Erythroblast (primary cell): Measurements from ENCODE around the gene TRAPPC2L.

Experiments used
- DNase-seq, 2 experiments: peaks; one replicate each; lab custom pipeline; 2025; lab: John Stamatoyannopoulos, UW
- GATA1 ChIP-seq: IDR thresholded peaks from 2 replicates; pipeline ENCODE4 v1.6.1; 2011; ENCODE audit warnings: low read depth, mild to moderate bottlenecking, control low read depth, low read length, moderate library complexity
- POLR2A ChIP-seq: IDR thresholded peaks from 2 replicates; pipeline ENCODE4 v1.6.1; 2011; ENCODE audit warnings: mild to moderate bottlenecking, low read length

TRAPPC2L gene

DNA sequence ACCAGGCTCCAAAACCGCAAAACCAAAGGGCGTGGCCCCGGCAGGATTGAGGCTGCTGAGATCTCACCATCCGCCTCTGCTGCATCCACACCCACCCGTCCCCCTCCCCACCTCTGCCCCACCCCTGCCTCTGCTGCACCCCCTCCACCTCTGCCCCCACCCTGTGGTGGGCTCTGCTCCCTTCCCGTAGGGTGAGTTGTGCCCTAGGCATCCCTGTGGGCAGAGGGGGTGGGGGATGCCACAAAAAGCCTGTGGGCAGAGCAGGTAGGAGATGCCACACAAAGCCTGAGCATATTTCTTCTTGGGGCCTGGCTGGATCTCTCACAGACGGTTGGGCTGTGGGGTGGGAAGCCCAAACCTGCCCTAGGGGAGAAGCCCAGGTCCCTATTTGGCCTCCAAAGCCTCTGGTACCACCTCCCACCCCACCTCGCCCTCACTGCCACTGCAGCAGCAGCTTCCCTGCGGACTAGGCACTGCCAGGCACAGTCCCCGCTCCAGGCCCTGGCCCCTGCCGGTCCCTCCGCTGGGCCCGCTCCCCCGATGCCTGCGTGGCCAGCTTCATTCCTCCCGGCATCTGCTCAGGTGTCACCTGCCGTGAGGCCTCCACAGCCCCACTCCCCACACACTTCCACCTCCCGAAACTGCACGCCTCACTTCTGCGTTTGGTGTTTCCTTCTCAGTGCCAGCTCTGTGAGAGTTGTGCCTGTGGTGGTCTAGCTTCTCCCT lies 20.8 kb downstream of the TRAPPC2L start:
- no peak for DNase-seq
- TF ChIP-seq GATA1 (no peak), POLR2A (no peak)

DNA sequence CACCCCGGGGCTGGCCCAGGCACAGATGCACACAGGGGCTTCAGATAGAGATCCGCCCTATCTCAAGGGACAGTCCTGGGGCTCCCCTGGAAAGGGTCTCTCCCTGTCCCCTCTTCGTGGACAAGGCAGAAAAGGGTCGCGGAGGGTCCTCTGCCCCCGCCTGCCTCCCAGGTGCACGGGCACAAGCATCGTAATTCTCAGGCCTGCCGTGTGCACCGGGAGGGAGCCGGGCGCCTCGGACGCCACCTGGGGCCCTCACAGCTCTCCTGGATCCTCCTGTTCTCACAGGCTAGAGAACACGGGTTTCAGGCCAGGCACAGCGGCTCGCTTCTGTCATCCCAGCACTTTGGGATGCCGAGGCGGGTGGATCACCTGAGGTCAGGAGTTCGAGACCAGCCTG lies 21.4 kb downstream of the TRAPPC2L start:
- DNase-seq = no peak
- TF ChIP-seq POLR2A (no peak), GATA1 (no peak)

DNA sequence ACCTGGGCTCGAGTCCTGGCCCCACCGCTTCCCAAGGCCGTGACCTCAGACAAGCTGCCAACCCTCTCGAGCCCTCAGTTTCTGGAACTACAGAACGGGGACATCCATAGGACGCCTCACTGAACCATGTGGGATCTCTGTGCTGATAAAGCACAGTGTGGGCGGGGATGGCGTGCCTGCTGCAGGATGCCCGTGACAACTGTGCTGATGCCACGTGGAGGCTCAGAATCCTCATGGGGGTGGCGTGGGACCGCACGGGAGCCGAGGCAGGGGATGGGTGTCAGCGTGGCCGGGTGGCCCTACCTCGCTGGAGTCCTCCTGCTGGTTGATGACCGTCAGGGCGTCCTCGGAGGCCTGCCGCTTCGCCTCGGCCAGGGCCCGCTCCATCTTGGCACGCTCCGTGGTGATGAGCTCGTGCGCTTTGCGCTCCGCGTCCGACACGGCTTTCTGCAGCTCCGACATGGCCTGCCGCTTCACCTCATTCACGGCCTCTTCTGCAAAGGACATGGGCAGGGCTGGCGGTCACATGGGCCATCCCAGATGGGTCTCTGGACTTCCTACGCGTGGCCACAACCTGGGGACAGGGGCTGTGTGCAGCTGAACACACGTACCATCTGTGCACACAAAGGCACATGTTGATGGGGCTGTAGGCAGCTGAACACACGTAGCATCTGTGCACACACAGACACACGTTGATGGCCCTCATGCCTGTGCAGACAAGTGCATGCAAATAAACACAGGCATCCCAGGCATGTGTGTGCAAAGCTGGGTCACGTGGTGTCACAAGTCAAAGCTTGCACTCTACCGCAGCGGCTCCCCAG lies 22.2 kb downstream of the TRAPPC2L start:
- no peak for TF ChIP-seq GATA1
- TF ChIP-seq POLR2A = no peak

DNA sequence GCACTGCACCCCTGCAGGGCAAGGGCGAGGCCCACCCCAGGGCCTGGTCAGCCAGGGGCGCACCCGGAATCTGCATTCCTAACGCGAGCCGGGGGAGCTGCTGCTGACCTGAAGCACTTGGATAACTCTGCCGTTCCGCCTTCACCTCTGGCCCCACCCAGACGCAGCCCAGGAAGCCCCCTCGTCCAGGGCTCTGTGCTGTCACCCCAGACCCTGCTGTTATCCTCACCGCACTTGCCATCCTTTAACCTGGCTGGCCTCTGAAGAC lies 22.8 kb downstream of the TRAPPC2L start:
- DNase-seq = no peak
- TF ChIP-seq POLR2A (no peak), GATA1 (no peak)

More for the DNA sequence above, 22.2 kb downstream of the TRAPPC2L start:
- no peak for DNase-seq

DNA sequence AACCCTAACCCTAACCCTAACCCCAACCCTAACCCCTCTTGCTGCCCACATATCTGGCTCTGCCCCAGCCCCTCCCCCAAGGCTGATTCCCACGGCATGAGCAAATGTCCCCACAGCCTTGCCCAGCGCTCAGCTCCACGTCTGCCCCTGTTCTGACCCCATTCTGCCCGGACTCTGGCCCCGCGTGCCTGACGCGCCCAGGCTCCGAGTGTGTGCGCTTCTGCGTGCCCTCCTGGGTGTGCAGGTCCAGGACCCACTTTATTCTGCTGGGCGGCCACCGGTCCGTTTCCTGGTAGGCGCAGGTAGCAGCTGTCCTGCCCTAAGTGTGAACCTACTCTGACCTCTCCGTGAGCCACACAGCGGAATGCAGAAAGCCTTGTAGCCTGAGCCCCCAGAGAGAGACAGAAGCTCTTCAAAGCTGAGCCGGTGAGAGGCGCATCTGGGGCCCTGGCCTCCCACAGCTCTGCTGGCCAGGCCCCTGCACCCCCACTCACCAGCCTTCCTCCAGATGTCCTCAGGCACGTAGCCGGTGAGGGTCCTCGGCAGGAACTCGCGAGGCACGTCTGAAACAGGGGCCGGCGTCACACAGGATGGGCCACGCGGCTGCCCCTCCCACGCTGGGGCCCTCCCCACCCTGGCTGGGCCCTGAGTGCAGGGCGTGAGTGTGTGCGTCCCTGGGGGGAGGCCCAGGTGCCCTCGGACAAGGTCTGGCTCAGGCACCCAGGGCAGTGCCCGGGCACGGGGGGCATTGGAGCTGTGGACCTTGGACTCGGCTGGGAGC lies 23.5 kb downstream of the TRAPPC2L start:
- DNase-seq = no peak
- TF ChIP-seq POLR2A = no peak
- TF ChIP-seq GATA1 = no peak

DNA sequence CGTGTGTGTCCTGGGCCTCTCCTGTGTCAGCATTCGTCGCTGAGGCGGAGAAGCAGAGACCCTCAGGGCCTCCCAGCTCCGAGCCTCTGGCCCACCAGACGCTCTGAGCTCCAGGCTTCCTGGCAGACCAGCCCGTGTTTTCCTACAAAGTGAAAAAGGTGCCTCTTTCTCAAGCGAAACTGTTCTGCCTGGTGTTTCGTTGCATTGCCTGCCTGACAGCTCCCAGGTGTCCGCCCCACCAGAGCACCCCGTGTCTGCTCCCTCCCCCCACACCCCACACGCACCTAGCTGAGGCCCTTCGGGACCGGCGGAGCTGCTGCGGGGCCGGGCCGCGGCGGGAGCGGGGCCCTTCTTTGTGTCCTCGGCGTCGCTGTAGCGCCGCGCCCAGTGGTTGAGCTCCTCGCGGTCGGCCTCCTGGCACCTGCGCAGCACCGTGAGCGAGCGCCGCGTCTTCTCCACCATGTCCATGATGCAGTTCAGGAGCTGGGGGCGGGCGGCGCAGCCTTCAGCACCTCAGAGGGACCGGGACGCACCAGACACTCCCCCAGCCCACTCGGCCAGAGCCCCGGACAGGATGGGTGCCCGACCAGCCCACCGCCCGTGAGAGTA lies 24.2 kb downstream of the TRAPPC2L start:
- no peak for DNase-seq
- TF ChIP-seq GATA1 = no peak
- TF ChIP-seq POLR2A = no peak

DNA sequence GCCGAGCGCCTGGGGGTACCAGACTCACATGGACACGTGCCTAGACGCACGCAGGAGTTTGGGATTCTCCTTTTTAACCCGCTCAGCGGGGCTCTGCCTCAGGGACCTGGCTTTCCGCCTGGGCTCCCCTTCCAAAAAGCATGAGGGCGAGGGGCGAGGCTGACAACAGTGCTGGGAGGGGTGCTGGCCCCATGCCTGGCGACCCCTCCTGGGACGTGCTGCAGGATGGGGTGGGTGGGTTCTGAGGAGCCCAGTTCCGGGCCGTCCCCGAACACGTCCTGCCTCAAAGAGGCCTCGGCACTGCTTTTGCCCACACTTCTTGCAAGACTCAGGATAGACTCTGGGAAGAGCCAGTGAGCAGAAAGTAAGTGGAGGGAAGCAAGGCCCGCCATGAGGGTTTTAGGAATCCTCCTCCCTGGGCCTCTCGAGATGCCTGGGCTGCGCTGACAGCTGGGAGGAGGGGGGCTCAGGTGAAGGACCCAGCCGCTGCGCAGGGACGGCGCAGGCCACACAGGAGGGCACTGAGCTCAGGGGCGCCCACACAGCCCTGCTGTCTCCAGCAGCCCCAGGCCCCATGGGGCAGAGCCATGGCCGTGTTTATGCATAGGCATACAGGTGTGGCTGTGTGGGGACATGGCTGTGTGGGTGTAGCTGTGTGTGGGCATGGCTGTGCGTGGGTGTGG lies 24.9 kb downstream of the TRAPPC2L start:
- TF ChIP-seq GATA1 = no peak
- TF ChIP-seq POLR2A = no peak
- no peak for DNase-seq

DNA sequence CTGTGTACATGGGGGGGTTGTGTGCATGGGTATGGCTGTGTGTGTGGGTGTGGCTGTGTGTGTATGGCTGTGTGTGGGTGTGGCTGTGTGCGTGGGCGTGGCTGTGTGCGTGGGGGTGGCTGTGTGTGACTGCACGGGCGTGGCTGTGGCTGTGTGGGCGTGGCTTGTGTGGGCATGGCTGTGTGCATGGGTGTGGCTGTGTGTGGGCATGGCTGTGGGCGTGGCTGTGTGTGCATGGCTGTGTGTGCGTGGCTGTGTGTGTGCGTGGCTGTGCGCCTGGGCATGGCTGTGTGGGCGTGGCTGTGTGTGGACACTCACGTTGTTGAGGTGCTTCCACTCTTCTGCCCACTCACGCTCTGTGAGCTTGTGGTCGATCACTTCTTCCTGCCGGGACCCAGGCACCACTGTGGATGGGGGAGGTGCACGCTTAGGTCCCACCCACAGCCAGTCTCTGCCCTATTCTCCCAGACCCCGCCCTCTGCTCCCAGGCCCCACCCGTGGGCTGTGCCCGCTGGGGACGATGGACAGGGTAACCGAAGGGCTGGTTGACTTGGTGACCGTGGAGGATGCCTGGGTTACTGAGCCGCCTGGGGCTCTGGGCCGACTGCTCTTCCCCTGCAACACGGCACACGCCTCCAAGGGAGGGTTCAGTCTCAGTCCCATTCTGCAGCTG lies 25.6 kb downstream of the TRAPPC2L start:
- peak; percentile 71 to 80 for DNase-seq

DNA sequence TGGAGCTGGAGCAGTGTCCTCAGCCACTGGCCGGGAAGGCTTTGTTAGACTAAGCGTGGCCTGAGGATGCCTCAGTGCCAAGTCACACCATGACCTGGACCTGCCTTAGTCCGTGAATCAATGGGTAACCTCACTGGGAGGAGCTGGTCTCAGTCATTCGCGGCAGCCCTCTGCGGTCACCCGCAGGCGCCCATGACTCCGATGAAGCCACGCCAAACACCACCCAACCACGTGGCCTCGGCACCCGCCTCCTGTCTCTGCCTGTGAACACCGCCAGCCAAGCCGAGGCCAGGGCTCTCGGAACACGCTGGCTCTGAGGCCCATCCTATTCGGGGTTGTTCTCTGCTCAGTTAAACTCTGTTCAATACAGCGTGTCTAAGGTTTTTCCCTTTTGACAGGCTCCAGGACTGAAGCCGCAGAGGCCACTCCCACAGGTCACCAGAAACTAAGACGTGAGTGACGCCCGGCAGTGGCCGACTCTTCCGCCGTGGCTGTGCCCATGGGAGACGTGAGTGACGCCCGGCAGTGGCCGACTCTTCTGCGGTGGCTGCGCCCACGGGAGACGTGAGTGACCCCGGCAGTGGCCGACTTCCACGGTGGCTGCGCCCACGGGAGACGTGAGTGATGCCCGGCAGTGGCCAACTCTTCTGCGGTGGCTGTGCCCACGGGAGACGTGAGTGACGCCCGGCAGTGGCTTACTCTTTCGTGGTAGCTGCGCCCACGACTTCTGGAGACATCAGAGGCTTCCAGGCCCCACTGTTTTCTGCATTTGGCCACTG lies 26.4 kb downstream of the TRAPPC2L start:
- DNase-seq = no peak
- TF ChIP-seq POLR2A (no peak), GATA1 (no peak)

More for the DNA sequence above, 25.6 kb downstream of the TRAPPC2L start:
- TF ChIP-seq POLR2A (no peak), GATA1 (no peak)

DNA sequence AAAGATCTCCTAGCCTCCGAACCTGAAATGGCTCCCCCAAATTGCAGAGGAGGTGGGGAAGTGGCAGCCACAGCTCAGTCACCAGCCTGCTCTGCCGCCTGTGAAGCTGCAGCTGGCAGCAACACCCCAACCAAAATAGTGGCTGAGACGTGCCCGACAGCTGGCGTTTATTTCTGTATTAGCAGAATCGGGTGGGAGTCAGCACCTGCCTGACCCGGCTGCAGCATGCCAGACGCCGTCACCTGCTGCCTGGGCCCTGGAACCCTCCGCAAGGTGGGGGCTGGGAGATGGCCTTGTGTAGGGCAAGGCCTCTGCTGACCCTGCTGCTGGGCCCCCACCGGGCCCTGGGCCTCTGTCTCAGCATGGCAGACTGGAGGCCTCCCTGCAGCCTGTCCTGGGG lies 27.0 kb downstream of the TRAPPC2L start:
- DNase-seq = no peak
- TF ChIP-seq GATA1 (no peak), POLR2A (no peak)

DNA sequence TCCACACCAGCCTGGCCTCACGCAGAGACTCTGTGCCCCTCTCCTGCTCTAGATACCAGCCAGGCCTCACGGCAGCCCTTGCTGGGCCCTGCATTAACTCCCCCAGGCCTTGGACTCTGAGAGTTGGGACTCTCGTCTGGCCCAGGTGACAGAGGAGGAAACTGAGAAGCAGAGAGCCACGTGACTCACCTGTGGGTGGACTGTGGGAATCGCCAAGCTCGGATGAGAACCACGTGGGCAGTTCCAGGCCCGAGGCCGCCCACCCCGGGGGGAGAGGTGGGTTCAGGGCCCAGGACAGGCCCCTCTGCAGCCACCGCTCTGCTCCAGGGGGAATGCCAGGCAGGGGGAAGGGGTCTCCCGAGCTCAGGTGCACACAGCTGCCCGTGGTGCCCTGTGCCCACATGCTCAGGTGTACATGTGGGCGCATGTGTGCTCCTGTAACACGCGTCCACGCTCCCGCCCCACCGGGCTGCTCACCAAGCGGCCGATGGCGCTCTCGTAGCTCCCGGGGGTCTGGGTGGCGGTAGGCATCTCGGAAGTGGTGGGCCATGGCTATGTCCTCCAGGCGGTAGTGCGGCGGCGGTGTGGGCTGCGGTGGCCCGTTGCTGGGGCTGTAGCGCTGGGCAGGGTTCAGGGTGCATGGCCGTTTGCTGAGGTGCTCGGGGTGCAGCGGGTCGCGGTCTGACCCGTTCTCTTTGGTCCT lies 27.8 kb downstream of the TRAPPC2L start:
- TF ChIP-seq POLR2A (no peak), GATA1 (no peak)
- DNase-seq = no peak
